Lung (tissue), 12 donors: ENCODE data around the gene GSTM5. TPM values are rescaled to one million over a fixed set of nuclear protein-coding genes. Genes with fewer than 3 reads are reported as not detected.
"Not testable (repeated sequence)": the region's sequence is repeated elsewhere in the genome, so short reads cannot be mapped to it uniquely, and the experiment has no call there.

Source experiments
- ATAC-seq: fragments of 200-7000 bp; cut with Tn5 transposase; one replicate; pipeline ENCODE4 v1.9.1; 2020; ENCODE audit warnings: moderate number of reproducible peaks; ENCODE audit not compliant: insufficient read depth, low FRiP score
- DNase-seq, 3 donors: peaks; one replicate each; pipeline ENCODE4 v3.0.0-alpha.2; 2013 to 2017
- H3K27ac ChIP-seq, 2 donors: one replicate each; pipeline ENCODE4 v1.5.1; 2013; ENCODE audit warnings: mild to moderate bottlenecking in 2 of 2, moderate library complexity in 2 of 2, control low read depth in 1 of 2, inconsistent platforms in 1 of 2, low read depth in 1 of 2, low read length in 1 of 2
- H3K27me3 ChIP-seq, 3 donors: one replicate each; pipeline ENCODE4 v1.5.1; 2013; ENCODE audit warnings: low read length in 2 of 3; ENCODE audit not compliant: control insufficient read depth in 3 of 3, insufficient read depth in 3 of 3
- H3K36me3 ChIP-seq, 4 donors: one replicate each; pipeline ENCODE4 v1.5.1; 2013; ENCODE audit warnings: low read length in 4 of 4, mild to moderate bottlenecking in 1 of 4, moderate library complexity in 1 of 4; ENCODE audit not compliant: control insufficient read depth in 4 of 4, insufficient read depth in 4 of 4
- H3K4me1 ChIP-seq, 5 donors: one replicate each; pipeline ENCODE4 v1.5.1; 2013; ENCODE audit warnings: low read length in 5 of 5, mild to moderate bottlenecking in 2 of 5, moderate library complexity in 1 of 5; ENCODE audit not compliant: control insufficient read depth in 5 of 5, insufficient read depth in 5 of 5
- H3K4me3 ChIP-seq: one replicate; pipeline ENCODE4 v1.5.1; 2013; ENCODE audit warnings: mild to moderate bottlenecking, control low read depth, moderate library complexity
- H3K9ac ChIP-seq, 2 donors: one replicate each; pipeline ENCODE4 v1.5.1; 2013; ENCODE audit warnings: low read length in 2 of 2, control low read depth in 1 of 2; ENCODE audit not compliant: insufficient read depth in 1 of 2
- H3K9me3 ChIP-seq, 4 donors: one replicate each; pipeline ENCODE4 v1.5.1; 2013; ENCODE audit warnings: low read length in 3 of 4, mild to moderate bottlenecking in 1 of 4, moderate library complexity in 1 of 4; ENCODE audit not compliant: control insufficient read depth in 4 of 4, insufficient read depth in 3 of 4
- WGBS, 2 donors: extraction: QIAGEN DNeasy Blood & Tissue Kit; methylation state at CpG; one replicate each; pipeline ENCODE4 v1.1.7; 2013; 5-methylcytosine and 5-hydroxymethylcytosine counted together
- polyA plus RNA-seq, 2 donors: library from polyadenylated mRNA; stranded (reverse); fragments of 200-250 nt; gene quantifications; one replicate each; pipeline ENCODE4 v1.2.1, GENCODE V29; 2013
- total RNA-seq, 2 donors: library from RNA; depleted of rRNA in 1 of 2; stranded (reverse); fragments of >200 nt in 1 of 2; gene quantifications; one replicate each; pipeline ENCODE4 v1.2.1, GENCODE V29; 2014 to 2021
- TF ChIP-seq, protein P1 (sequence below): IDR thresholded peaks from 2 replicates; pipeline ENCODE4 v1.5.1; 2012; ENCODE audit warnings: mild to moderate bottlenecking; ENCODE audit errors: control extremely low read depth, extremely low read depth
- donor health status: control.
- donor health status: control.
- donor health status: Bipolar disorder and iron deficiency.
- donor health status: healthy.
- donor health status: DM: yes; HTN: yes; CAD: no.

GSTM5 gene
- total and polyA plus RNA-seq, 4 donors: 2.9 to 23.7 (median 7.0) TPM

DNA sequence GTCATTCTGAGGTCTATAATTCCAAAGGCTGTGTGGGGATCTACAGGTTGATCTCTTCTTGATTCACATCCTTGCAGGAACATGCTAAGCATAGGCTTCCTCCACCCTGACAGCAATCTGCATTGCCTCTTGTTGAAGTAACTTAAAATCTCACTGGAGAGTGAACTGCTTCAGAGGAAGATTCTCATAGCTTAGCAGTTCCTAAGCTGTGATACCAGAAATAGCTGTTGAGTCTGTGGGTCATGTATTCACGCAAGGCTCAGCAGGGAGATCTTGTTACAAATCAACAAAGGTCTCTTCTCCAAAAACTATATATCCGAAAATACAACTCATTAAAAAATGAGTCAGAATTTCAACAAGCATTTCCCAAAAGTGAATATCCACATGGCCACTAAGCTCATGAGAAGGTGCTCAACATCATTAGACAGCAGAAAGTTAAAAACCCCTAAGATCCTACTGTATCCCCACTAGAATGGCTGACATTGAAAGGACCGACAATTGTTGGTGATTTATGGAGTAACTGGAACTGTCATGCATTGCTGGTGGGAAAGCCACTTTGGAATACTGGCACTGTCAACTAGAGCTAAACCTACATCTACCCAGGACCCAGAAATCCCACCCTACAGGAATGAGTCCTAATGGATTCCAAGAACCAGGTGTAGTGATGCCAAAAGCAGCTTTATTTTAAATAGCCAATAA is 35.2 kb upstream of the GSTM5 start:
- not testable (repeated sequence) for H3K4me1 ChIP-seq, H3K27me3 ChIP-seq, DNase-seq, ATAC-seq, H3K4me3 ChIP-seq, H3K36me3 ChIP-seq, H3K9me3 ChIP-seq, H3K9ac ChIP-seq, H3K27ac ChIP-seq
- 85 to 92% methylated on average over 3 of the region's 3 CpGs for WGBS, 2 donors

DNA sequence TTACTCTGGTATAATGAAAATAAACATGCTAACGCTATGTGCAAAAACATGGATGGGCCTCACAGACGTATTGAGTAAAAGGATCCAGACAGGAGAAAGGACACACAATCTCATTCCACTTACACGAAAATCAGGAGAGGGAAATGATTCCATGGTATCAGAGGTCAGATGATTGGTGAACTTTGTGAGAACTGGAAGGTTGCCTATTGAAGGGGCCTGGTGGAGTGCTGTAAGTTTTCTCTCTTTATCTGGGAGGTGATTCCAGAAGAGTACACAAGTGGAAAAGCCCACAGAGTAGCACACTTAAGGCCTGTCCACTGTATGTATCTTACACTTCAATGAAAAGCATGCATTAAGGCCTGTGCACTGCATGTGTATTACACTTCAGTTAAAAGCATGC is 34.6 kb upstream of the GSTM5 start:
- Histone ChIP-seq H3K27ac (no peak overlapping the region), H3K27me3 (no peaks in the 10 kb centered on the region), H3K9me3 (no peaks in the 10 kb centered on the region), H3K4me1 (no peaks in the 10 kb centered on the region), H3K4me3 (no peak overlapping the region), H3K9ac (no peak overlapping the region), H3K36me3 (peaks cover 0 to 6% (median 0%) of the 10 kb centered on the region in 4 donors)
- DNase-seq: no peak
- no peak for ATAC-seq
- WGBS, 2 donors: 81 to 83% methylated on average over 3 of the region's 3 CpGs
- TF ChIP-seq, protein P1, sequence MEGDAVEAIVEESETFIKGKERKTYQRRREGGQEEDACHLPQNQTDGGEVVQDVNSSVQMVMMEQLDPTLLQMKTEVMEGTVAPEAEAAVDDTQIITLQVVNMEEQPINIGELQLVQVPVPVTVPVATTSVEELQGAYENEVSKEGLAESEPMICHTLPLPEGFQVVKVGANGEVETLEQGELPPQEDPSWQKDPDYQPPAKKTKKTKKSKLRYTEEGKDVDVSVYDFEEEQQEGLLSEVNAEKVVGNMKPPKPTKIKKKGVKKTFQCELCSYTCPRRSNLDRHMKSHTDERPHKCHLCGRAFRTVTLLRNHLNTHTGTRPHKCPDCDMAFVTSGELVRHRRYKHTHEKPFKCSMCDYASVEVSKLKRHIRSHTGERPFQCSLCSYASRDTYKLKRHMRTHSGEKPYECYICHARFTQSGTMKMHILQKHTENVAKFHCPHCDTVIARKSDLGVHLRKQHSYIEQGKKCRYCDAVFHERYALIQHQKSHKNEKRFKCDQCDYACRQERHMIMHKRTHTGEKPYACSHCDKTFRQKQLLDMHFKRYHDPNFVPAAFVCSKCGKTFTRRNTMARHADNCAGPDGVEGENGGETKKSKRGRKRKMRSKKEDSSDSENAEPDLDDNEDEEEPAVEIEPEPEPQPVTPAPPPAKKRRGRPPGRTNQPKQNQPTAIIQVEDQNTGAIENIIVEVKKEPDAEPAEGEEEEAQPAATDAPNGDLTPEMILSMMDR: no peak

DNA sequence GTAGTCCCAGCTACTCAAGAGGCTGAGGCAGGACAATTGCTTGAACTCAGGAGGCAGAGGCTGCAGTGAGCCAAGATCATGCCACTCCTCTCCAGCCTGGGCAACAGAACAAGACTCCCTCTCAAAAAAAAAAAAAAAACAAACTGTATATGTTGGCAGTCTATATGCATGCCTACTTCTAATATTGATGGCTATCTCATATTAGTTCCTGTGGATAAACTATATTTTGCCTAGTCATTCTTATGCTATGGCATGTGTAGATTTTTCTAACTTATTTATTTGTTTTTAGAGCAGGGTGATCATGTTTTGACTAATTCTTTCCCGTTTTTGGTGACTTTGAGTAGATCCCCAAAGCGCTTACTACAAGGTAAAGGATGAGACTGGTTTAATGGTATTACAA is 33.4 kb upstream of the GSTM5 start:
- not testable (repeated sequence) for H3K9ac ChIP-seq, H3K4me3 ChIP-seq, H3K36me3 ChIP-seq, H3K27me3 ChIP-seq, DNase-seq, H3K4me1 ChIP-seq, H3K27ac ChIP-seq, ATAC-seq, H3K9me3 ChIP-seq
- WGBS, 2 donors: 90% methylated on average over 2 of the region's 2 CpGs

DNA sequence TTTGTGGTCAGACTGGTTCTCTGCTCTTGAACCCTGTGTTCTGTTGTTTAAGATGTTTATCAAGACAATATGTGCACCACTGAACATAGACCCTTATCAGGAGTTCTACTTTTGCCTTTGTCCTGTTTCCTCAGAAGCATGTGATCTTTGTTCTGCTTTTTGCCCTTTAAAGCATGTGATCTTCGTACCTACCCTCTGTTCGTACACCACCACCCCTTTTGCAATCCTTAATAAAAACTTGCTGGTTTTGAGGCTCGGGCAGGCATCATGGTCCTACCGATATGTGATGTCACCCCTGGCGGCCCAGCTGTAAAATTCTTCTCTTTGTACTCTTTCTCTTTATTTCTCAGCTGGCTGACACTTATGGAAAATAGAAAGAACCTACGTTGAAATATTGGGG is 27.3 kb upstream of the GSTM5 start:
- ATAC-seq, H3K9ac ChIP-seq, H3K27me3 ChIP-seq, H3K36me3 ChIP-seq, DNase-seq, H3K4me3 ChIP-seq, H3K27ac ChIP-seq, H3K4me1 ChIP-seq, H3K9me3 ChIP-seq: not testable (repeated sequence)
- 77% methylated on average over 6 of the region's 6 CpGs; no CpG with 5 or more reads in 1 of the 2 donors for WGBS, 2 donors

DNA sequence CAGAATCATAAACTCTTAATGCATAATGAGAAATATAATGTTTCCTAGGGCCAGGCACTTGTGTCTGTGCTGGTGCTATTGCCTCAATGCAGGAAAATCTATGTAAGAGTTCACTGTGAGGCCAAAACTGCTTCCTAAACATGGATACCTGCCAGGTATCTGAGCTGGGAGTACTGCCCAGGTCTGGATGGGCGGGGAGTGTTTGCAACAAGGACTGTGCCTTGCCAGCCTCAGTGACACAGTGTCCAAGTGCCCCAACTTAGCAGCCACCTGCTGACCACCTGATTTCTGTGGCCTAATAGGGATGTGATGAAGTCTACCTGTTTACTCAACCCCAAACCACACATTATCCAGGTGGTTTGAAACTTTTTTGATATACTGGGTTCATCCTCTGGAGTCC is 26.7 kb upstream of the GSTM5 start:
- not testable (repeated sequence) for H3K9ac ChIP-seq, H3K9me3 ChIP-seq, H3K4me3 ChIP-seq, H3K27me3 ChIP-seq, DNase-seq, H3K36me3 ChIP-seq, H3K27ac ChIP-seq, H3K4me1 ChIP-seq, ATAC-seq
- WGBS, 2 donors: 62% methylated on average over 1 of the region's 1 CpG; no CpG with 5 or more reads in 1 of the 2 donors

DNA sequence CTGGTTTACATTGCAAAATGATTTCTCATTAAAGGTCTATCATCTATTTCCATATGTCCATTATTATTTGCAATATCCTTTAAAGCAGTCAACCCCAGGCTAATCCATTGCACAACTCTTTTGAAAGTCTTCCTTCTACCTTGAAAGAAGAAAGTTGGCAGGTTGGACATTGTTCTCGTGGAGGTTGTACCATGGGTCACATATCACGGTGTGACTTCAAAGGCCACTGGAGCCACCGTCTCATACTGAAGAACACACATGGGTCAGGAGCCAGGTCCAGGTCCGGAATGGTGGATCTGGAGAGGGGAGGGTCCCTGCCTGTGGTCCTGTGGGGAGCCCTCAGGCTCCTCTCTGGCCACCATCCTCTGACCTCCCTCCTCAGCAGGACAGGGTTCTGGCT is 26.2 kb upstream of the GSTM5 start:
- H3K4me1 ChIP-seq, H3K4me3 ChIP-seq, ATAC-seq, H3K27me3 ChIP-seq, H3K9me3 ChIP-seq, H3K9ac ChIP-seq, DNase-seq, H3K27ac ChIP-seq: not testable (repeated sequence)
- H3K36me3 ChIP-seq: peaks cover 0 to 14% (median 0%) of the 10 kb centered on the region in 4 donors
- WGBS, 2 donors: 74% methylated on average over 4 of the region's 4 CpGs; no CpG with 5 or more reads in 1 of the 2 donors

DNA sequence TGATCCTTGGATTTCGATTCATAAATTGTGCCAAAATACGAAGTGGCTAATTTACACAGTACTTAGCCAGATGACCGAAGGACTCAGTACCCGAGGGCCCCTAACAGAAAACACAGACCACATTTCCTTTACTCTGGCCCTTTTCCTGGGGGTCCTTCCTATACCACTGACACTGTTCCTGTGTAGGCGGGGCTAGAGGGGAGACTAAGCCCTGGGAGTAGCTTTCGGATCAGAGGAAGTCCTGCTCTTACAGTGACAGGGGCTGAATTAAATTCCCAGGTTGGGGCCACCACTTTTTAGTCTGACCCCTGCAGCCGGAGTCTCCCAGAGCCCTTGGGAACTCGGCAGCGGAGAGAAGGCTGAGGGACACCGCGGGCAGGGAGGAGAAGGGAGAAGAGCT is 24.9 kb upstream of the GSTM5 start:
- ATAC-seq, H3K4me1 ChIP-seq, H3K27me3 ChIP-seq, H3K9me3 ChIP-seq, H3K9ac ChIP-seq, H3K4me3 ChIP-seq: not testable (repeated sequence)
- peak overlapping the region in 1 of 2 donors; percentile 93 for H3K27ac ChIP-seq
- peak in 1 of 3 donors; percentile 15 for DNase-seq
- WGBS, 2 donors: 25 to 48% methylated on average over 2 to 11 of the region's 11 CpGs
- peaks cover 0 to 19% (median 0%) of the 10 kb centered on the region in 4 donors for H3K36me3 ChIP-seq
